RWPE1 (cell line): ENCODE data around the gene GUCY1A2.
"Not testable (repeated sequence)": the region's sequence is repeated elsewhere in the genome, so short reads cannot be mapped to it uniquely, and the experiment has no call there.

Experiments used
- CTCF ChIA-PET: fragments of 350-600 bp; sonication (Branson Sonifier 250); formaldehyde crosslinking; extraction: SDS; loops from one replicate; lab custom pipeline; 2021; lab: Yijun Ruan, JAX
- POLR2A ChIA-PET: fragments of 400-600 bp; formaldehyde crosslinking; extraction: SDS; loops from one replicate; lab custom pipeline; 2020; ENCODE audit warnings: antibody characterized with exemption; ENCODE audit not compliant: low non-redundant PET; lab: Yijun Ruan, JAX
- DNase-seq: peaks from one replicate; pipeline ENCODE4 v3.0.0; 2012; ENCODE audit warnings: low spot score
- H3K27ac ChIP-seq: fragments of 450-650 bp; 2 replicates; pipeline ENCODE4 v1.5.1; 2017
- TF ChIP-seq, protein P1 (sequence below): fragments of 450-650 bp; conservative IDR thresholded peaks from 2 replicates; pipeline ENCODE4 v1.5.1; 2017; ENCODE audit warnings: low read depth, mild to moderate bottlenecking

Gene GUCY1A2, protein sequence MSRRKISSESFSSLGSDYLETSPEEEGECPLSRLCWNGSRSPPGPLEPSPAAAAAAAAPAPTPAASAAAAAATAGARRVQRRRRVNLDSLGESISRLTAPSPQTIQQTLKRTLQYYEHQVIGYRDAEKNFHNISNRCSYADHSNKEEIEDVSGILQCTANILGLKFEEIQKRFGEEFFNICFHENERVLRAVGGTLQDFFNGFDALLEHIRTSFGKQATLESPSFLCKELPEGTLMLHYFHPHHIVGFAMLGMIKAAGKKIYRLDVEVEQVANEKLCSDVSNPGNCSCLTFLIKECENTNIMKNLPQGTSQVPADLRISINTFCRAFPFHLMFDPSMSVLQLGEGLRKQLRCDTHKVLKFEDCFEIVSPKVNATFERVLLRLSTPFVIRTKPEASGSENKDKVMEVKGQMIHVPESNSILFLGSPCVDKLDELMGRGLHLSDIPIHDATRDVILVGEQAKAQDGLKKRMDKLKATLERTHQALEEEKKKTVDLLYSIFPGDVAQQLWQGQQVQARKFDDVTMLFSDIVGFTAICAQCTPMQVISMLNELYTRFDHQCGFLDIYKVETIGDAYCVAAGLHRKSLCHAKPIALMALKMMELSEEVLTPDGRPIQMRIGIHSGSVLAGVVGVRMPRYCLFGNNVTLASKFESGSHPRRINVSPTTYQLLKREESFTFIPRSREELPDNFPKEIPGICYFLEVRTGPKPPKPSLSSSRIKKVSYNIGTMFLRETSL

DNA sequence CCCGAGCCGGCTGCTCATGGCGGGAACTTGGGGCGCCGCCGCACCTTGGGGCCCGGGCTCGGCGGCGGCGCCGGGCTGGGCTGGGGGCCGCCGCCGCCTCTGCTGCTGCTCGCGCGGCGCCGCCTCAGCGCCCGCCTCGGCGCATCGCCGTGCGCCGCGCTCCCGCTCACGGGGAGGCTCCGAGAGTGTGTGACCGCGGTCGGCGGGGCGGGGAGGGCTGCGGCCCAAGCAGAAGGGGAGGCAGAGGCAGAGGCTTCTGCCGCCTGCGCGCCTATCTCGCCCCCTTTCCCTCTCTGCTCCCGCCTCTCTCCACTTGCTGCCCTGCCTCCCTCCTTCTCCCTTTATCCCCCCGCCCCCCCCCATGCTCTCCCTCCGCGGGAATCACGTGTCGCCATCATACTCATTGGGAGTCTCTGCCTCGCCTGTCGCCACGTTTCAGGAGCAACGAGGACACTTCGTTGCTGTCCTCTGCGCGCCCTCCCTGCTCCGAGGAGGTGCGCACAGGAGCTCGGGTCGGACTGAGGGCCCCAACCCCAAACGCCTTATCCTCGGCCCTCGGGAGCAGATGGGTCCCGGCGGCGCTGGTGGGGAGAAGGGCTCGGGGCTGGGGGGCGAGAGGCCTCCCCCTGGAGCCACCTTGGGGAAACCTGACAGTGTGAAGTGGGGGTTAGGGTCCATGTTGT is at the start of gene GUCY1A2:
TSS of gene GUCY1A2 (minus strand) at position 258 of the 683 bp plus-strand sequence. CDS start 421 bp downstream, outside the sequence.
- ChIA-PET POLR2A (no interaction called here), CTCF (interaction anchor here (0.5 kb wide), 1 partner anchor 73 kb away, joined by 5 read pairs; no protein-coding TSS in a partner anchor)
- TF ChIP-seq, protein P1, sequence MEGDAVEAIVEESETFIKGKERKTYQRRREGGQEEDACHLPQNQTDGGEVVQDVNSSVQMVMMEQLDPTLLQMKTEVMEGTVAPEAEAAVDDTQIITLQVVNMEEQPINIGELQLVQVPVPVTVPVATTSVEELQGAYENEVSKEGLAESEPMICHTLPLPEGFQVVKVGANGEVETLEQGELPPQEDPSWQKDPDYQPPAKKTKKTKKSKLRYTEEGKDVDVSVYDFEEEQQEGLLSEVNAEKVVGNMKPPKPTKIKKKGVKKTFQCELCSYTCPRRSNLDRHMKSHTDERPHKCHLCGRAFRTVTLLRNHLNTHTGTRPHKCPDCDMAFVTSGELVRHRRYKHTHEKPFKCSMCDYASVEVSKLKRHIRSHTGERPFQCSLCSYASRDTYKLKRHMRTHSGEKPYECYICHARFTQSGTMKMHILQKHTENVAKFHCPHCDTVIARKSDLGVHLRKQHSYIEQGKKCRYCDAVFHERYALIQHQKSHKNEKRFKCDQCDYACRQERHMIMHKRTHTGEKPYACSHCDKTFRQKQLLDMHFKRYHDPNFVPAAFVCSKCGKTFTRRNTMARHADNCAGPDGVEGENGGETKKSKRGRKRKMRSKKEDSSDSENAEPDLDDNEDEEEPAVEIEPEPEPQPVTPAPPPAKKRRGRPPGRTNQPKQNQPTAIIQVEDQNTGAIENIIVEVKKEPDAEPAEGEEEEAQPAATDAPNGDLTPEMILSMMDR: no peak
- DNase-seq: no peak
- no peak within 1 kb of the TSS for H3K27ac ChIP-seq

GRCh38 chr11:107054391-107054790 is 36.1 kb upstream of the GUCY1A2 start:
- CTCF ChIA-PET: interaction anchor here (0.6 kb wide), 1 partner anchor 357 kb away, joined by 8 read pairs; no protein-coding TSS in a partner anchor
- no peak overlapping the region for H3K27ac ChIP-seq
- no peak for DNase-seq
- POLR2A ChIA-PET: no interaction called here
- TF ChIP-seq, protein P1: no peak

GRCh38 chr11:107051332-107051731 is 33.1 kb upstream of the GUCY1A2 start:
- DNase-seq, POLR2A ChIA-PET, H3K27ac ChIP-seq, CTCF ChIA-PET: not testable (repeated sequence)

DNA sequence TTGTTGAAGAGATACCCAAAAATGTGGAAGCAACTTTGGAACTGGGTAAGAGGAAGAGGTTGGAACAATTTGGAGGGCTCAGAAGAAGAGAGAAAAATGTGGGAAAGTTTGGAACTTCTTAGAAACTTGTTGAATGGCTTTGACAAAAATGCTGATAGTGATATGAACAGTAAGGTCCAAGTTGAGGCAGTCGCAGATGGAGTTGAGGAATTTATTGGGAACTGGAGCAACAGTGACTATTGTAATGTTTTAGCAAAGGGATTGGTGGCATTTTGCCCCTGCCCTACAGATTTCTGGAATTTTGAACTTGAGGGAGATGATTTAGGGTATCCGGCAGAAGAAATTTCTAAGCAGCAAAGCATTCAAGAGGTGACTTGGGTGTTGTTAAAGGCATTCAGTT is 32.6 kb upstream of the GUCY1A2 start:
- DNase-seq, H3K27ac ChIP-seq, CTCF ChIA-PET, POLR2A ChIA-PET: not testable (repeated sequence)

GRCh38 chr11:107050121-107050520 is 31.8 kb upstream of the GUCY1A2 start:
- CTCF ChIA-PET: interaction anchor here (0.5 kb wide), 1 partner anchor 110 kb away, joined by 3 read pairs; no protein-coding TSS in a partner anchor
- H3K27ac ChIP-seq: no peak overlapping the region
- POLR2A ChIA-PET: no interaction called here
- DNase-seq: no peak
- TF ChIP-seq, protein P1: no peak

- ChIA-PET CTCF (interaction anchor here (0.6 to 0.7 kb wide), 2 partner anchors 45 to 342 kb away, joined by 3 to 4 read pairs; no protein-coding TSS in a partner anchor), POLR2A (no interaction called here)
- no peak overlapping the region for H3K27ac ChIP-seq
- TF ChIP-seq, protein P1: no peak
- no peak for DNase-seq
Observed at GRCh38 chr11:107044503-107044902, 26.2 kb upstream of the GUCY1A2 start.
